Stimulated activated naive CD8-positive, alpha-beta T cell treated with anti-CD3 and anti-CD28 coated beads, Interleukin-15, Interleukin-2, amounts not matched to agents 100 ng/mL and 50 ng/mL, for 24 hours (primary cell): ENCODE measurements around the gene HEATR3.
A peak's percentile ranks its signal among the peaks of the same experiment; 100 is the strongest.
"Not testable (repeated sequence)": the region's sequence is repeated elsewhere in the genome, so short reads cannot be mapped to it uniquely, and the experiment has no call there.

Source experiments
- H3K27ac Mint-ChIP-seq: one replicate; pipeline ENCODE4 v1.8.0; 2021; ENCODE audit warnings: mild to moderate bottlenecking, mixed read lengths
- H3K27me3 Mint-ChIP-seq: one replicate; pipeline ENCODE4 v1.8.0; 2021; ENCODE audit warnings: mixed read lengths
- H3K36me3 Mint-ChIP-seq: one replicate; pipeline ENCODE4 v1.8.0; 2021; ENCODE audit warnings: low read depth, mixed read lengths
- H3K4me1 Mint-ChIP-seq: one replicate; pipeline ENCODE4 v1.8.0; 2021; ENCODE audit warnings: low read depth, mixed read lengths
- H3K4me3 Mint-ChIP-seq: one replicate; pipeline ENCODE4 v1.8.0; 2021; ENCODE audit warnings: mild to moderate bottlenecking, mixed read lengths
- H3K9me3 Mint-ChIP-seq: one replicate; pipeline ENCODE4 v1.8.0; 2021; ENCODE audit warnings: mixed read lengths

The HEATR3 gene

DNA sequence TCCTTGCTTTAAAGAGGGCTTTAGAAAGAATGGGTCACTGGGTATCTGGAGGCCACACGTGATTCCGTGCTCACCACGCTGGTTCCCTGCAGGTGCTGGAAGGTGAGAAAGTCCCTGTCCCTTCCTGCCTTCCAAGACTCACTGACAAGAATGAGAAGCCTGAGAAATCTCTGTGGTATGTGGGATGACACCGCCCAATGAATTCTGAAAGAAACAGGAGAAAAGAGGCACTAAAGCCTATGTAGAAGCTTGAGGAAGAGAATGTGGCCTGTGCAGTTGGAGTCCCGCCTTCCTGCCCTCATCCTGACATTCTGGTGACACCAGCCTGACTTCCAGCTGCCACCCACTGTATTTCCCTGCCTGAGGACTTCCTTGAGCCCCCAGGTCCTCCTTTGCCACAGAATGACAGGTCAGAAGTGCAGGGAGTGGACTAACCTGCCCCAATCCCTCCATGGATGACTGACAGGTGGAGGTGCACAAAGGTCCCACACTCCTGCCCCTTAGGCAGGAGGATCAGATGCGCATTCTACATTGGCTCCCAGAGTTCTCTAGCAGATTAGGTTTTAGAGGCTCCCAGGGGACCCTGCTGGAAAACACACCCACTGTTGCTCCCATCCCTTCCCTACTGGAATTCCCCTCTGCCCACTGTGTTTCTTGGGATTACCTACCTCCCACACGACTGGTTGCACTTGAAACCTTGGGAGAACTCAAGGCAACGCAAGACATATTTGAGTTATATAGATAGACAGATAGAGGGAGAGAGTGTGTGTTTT lies 48.8 kb downstream of the HEATR3 start:
- Mint-ChIP-seq H3K27me3 (no peaks in the 10 kb centered on the region), H3K4me1 (no peaks in the 10 kb centered on the region), H3K36me3 (no peaks in the 10 kb centered on the region), H3K27ac (no peak overlapping the region), H3K9me3 (no peaks in the 10 kb centered on the region), H3K4me3 (no peak overlapping the region)

DNA sequence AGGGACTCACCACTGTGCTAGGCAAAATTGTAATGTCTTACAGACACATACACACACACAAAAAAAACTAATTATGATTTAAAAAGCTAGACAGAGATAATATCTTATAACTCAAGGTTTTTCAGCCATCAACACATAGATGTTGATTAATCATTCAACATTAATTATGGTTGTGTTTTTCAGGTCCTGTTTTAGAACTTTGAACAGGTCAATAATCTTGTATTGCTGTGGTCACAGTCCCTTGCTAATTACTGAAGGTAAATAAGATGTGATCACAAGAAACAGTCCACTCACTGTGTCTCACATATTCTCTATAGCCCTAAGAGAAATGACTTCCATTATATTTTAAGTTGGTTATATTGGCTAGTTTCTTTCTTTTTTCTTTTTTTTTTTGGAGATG lies 54.9 kb downstream of the HEATR3 start:
- no peak overlapping the region for H3K4me3 Mint-ChIP-seq
- H3K36me3 Mint-ChIP-seq, result no peaks in the 10 kb centered on the region
- H3K27me3 Mint-ChIP-seq, result no peaks in the 10 kb centered on the region
- H3K27ac Mint-ChIP-seq, result no peak overlapping the region
- peaks cover 4% of the 10 kb centered on the region for H3K9me3 Mint-ChIP-seq
- H3K4me1 Mint-ChIP-seq, result peaks cover 15% of the 10 kb centered on the region

DNA sequence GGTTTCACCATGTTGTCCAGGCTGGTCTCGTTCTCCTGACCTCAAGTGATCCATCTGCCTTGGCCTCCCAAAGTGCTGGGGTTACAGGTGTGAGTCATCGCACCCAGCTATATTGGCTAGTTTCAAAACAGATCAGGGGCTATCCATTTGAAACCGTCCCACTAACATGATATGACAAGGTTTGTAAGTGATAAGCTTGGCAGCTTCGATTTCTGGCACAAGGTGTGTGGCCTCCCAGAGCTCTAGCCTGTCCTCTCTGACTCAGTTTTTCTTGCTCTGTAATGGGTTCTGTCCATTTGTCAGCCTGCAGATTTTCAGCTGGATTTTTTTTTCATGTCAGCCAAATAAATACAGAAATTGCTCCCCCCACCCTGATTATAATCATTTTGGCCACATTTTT lies 55.5 kb downstream of the HEATR3 start:
- Mint-ChIP-seq H3K36me3 (no peaks in the 10 kb centered on the region), H3K4me1 (peaks cover 15% of the 10 kb centered on the region), H3K27me3 (no peaks in the 10 kb centered on the region), H3K27ac (no peak overlapping the region), H3K4me3 (no peak overlapping the region), H3K9me3 (peaks cover 4% of the 10 kb centered on the region)

DNA sequence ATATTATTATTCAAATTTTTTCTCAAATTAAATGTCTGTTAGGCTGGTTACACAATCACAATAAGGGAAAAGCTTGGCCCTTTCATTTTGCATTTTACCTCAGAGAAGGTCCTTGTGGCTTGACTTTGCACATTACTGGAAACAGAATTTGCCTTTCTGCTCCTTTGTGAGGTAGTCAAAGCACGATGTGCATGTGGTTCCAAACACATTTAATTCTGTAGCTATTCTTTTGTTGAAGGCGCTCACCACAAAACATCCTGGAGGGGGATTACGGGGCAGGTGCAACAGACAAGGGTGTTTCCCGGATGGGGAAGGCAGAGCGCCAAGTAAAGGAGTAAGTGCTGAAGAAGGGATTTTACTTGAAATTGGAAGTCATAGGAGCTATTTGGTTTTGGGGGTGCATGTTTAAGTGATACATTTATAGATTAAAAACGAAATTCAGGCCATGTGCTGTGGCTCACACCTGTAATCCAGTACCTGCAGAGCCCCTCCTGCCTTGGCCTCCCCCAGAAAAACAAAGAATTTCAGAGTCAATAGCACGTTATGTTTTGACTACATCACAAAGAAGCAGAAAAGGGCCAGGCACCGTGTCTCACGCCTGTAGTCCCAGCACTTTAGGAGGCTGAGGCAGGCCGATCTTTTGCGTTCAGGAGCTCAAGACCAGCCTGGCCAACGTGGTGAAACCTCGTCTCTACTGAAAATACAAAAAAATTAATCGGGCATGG lies 56.1 kb downstream of the HEATR3 start:
- H3K4me3 Mint-ChIP-seq, result peak overlapping the region; percentile 0
- no peak overlapping the region for H3K27ac Mint-ChIP-seq

DNA sequence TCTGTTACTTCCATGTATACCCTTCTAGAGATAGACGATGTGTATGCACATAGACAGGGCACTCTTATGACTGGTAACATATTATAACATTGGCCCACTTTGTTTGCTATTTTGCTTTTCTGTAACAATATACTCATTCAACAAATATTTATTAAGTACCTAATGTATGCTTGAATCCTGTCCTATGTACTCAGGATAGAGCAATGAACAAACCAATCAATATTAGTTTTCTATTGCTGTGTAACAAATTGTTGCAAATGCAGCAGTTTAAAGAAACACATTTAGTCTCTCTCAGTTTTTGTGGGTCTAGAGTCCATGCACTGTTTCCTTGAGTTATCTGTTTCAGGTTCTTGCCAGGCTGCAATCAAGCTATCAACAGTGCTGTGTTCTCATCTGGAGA lies 57.6 kb downstream of the HEATR3 start:
- Mint-ChIP-seq H3K27ac (no peak overlapping the region), H3K9me3 (peaks cover 4% of the 10 kb centered on the region), H3K4me1 (peaks cover 15% of the 10 kb centered on the region), H3K27me3 (no peaks in the 10 kb centered on the region), H3K4me3 (no peak overlapping the region), H3K36me3 (no peaks in the 10 kb centered on the region)

More for the DNA sequence above, 56.1 kb downstream of the HEATR3 start:
- Mint-ChIP-seq H3K27me3 (no peaks in the 10 kb centered on the region), H3K4me1 (peaks cover 15% of the 10 kb centered on the region), H3K36me3 (no peaks in the 10 kb centered on the region), H3K9me3 (peaks cover 4% of the 10 kb centered on the region)

DNA sequence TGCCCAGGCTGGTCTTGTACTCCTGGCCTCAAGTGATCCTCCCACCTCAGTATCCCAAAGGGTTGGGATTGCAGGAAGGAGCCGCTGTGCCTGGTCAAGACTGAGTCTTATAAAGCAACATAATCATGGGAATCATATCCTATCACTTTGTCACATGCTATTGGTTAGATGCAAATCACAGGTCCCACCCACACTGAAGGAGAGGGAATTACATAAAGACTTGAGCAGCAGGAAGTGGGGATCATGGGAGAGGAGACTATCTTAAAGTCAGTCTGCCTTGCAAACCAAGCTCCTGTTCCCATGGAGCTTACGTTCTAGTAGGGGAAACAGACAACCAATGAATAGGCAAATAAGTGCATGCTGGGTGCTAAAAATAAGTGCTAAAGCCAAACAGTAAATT lies 59.0 kb downstream of the HEATR3 start:
- H3K4me1 Mint-ChIP-seq, result peaks cover 15% of the 10 kb centered on the region
- no peak overlapping the region for H3K4me3 Mint-ChIP-seq
- no peaks in the 10 kb centered on the region for H3K27me3 Mint-ChIP-seq
- no peaks in the 10 kb centered on the region for H3K36me3 Mint-ChIP-seq
- peaks cover 4% of the 10 kb centered on the region for H3K9me3 Mint-ChIP-seq
- H3K27ac Mint-ChIP-seq, result no peak overlapping the region

DNA sequence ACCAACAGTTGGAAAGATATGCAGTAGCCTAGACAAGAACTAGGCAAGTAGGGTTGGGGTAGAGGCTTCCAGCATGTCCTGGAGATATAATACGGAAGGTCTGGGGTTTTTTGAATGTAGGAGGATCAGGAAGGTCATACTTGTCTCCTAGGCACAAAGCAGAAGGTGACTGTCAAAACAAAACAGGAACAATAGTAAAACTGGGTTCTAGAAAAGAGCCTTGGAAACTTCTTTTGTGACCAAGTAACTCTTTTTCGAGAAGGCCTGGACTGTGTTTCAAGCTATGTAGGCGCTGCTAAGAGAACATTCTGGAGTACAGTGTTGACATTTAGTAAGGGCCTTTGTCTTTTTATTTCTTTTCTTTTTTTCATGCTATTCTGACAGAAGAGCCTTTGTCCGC lies 60.4 kb downstream of the HEATR3 start:
- Mint-ChIP-seq H3K9me3 (peaks cover 4% of the 10 kb centered on the region), H3K27ac (no peak overlapping the region), H3K36me3 (no peaks in the 10 kb centered on the region), H3K4me1 (peaks cover 13% of the 10 kb centered on the region), H3K4me3 (no peak overlapping the region), H3K27me3 (no peaks in the 10 kb centered on the region)

DNA sequence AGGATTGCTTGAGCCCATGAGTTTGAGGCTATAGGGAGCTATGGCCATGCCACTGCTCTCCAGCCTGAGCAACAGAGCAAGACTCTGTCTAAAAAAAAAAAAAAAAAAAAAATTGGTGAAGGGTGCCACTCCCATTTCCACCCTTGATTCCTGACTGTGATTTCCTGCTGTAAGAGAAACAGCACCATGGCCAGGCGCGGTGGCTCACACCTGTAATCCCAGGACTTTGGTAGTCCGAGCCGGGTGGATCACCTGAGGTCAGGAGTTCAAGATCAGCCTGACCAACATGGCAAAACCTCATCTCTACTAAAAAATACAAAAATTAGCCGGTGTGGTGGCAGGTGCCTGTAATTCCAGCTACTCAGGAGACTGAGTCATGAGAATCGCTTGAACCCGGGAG lies 66.8 kb downstream of the HEATR3 start:
- not testable (repeated sequence) for H3K36me3 Mint-ChIP-seq, H3K27ac Mint-ChIP-seq, H3K4me1 Mint-ChIP-seq, H3K27me3 Mint-ChIP-seq, H3K4me3 Mint-ChIP-seq, H3K9me3 Mint-ChIP-seq

DNA sequence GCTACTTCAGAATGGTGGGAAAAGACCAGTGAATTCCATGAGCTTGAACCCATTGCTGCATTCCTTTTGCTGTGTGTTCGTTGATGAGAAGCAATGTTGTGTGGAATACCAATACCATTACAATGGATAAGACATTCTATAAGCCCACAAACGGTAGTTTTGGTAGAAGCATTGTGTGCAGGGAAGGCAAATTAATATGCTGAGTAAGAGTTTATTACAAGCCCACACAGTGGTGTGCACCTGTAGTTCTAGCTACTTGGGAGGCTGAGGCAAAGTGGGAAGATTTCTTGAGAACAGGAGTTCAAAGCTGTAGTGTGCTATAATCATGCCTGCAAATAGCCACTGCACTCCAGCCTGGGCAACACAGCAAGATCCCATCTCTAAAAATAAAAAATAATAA lies 67.4 kb downstream of the HEATR3 start:
- Mint-ChIP-seq H3K4me3 (no peak overlapping the region), H3K27me3 (peaks cover 3% of the 10 kb centered on the region), H3K9me3 (no peaks in the 10 kb centered on the region), H3K4me1 (no peaks in the 10 kb centered on the region), H3K36me3 (no peaks in the 10 kb centered on the region), H3K27ac (no peak overlapping the region)

DNA sequence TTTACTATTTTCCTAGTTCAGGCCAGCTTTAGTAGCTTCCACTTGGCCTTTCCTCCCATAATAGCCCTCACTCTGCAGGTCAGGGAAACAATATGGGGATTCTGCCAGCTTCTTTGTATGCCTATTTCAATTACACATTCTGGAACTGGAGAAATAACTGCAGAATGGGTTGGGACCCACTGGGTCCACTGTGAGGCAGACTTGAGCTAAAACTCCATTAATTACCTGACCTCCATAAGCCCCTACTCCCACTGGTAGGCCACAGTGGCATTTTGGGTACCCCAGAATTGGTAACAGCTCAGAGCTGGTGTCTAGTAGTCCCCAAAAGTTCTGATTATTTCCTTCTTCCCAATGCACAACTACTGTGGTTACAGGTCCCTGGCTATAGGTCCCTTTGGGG lies 70.6 kb downstream of the HEATR3 start:
- Mint-ChIP-seq H3K4me3 (no peak overlapping the region), H3K9me3 (no peaks in the 10 kb centered on the region), H3K27me3 (peaks cover 3% of the 10 kb centered on the region), H3K36me3 (no peaks in the 10 kb centered on the region), H3K27ac (no peak overlapping the region), H3K4me1 (no peaks in the 10 kb centered on the region)

DNA sequence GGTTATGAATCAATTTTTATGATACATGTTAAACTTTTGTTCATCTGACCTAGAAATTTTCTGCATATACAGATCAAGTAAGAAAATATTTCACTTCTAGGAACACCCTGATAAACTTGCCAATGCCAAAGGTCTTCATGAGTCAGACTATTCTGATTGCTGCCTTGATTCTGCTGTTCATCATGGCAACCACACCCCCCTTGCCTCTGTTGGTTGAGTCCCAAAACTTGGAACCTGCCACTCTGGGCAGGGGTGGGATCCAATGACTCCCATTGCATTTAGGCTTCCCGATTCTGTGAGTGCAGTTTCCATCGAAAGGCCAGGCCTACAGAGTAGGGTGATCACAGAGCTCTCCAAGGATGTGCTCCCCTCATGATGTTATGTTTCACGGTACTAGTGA lies 71.5 kb downstream of the HEATR3 start:
- H3K9me3 Mint-ChIP-seq, result no peaks in the 10 kb centered on the region
- no peak overlapping the region for H3K27ac Mint-ChIP-seq
- H3K4me1 Mint-ChIP-seq, result no peaks in the 10 kb centered on the region
- no peak overlapping the region for H3K4me3 Mint-ChIP-seq
- H3K27me3 Mint-ChIP-seq, result no peaks in the 10 kb centered on the region
- H3K36me3 Mint-ChIP-seq, result no peaks in the 10 kb centered on the region

DNA sequence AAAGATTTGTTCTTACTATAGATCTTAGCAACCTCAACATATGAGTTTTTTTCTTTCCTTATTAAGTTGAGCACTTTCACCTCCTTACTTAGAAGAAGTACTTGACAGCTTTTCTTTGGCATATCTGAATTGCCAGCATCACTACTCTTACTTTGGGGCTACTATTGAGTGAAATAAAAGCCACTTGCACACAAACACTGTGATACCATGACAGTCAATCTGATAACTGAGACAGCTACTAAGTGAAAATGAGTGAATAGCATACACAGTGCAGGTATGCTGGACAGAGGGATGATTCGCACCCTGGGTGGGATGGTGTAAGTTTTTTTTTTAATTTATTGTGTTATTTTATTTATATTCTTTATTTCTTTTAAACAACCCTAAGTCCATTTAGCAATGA lies 73.8 kb downstream of the HEATR3 start:
- Mint-ChIP-seq H3K4me1 (no peaks in the 10 kb centered on the region), H3K27me3 (no peaks in the 10 kb centered on the region), H3K36me3 (no peaks in the 10 kb centered on the region), H3K4me3 (no peak overlapping the region), H3K27ac (no peak overlapping the region), H3K9me3 (no peaks in the 10 kb centered on the region)

DNA sequence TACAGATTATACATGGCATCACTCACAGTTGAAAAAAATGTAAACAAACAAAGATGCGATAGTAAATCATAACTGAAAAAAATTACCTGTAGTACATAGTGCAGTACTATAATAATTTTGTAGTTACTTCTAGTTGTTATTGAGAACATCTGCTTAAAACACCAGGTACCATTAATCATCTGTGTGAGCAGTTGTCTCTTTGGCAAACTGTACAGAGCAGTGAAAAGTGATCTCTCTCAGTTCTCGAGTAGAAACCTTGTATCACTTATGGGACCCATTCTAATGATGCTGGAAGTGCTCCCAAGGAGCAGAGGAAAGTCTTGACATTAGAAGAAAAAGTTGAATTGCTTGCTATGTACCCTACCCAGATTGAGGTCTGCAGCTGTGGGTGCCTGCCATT lies 78.4 kb downstream of the HEATR3 start:
- no peaks in the 10 kb centered on the region for H3K27me3 Mint-ChIP-seq
- no peaks in the 10 kb centered on the region for H3K9me3 Mint-ChIP-seq
- no peaks in the 10 kb centered on the region for H3K4me1 Mint-ChIP-seq
- H3K27ac Mint-ChIP-seq, result no peak overlapping the region
- no peak overlapping the region for H3K4me3 Mint-ChIP-seq
- H3K36me3 Mint-ChIP-seq, result no peaks in the 10 kb centered on the region

DNA sequence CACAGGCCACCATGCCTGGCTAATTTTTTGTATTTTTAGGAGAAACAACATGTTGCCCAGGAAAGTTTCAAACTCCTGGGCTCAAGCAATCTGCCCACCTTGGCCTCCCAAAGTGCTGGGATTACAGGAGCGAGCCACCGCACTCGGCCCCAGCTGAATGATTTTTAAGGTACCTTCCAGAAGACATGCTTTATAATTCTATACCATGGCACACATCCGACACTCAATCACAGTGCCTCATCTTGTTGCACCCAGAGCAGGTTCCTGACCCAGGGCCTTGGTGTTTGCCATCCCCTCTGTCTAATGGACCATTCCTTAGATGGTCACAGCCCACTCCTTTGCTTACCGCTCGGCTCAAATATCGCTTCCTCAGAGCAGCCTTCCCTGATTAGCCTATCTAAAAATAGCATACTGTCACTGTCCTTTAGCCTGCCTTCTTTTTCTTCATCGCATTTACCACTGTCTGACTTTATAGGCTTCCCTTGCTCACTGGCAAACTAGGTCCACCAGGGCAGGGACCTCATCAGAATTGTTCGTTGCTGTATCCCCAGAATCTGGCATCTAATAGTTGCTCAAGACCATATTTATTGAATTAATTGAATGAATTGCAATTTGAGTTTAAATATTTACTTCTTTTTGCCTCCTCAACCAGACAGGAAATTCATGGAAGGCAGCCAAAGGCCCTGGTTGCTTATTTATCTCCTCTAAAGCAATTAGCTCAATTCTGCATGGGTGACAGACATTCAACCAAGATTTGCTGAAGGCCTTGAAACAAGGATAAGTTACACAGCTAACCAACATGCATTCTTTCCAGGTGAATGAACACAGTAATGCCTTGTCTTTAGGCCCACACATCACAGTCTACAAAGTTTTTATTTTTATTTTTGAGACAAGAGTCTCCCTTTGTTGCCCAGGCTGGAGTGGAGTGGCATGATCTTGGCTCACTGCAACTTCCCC lies 81.0 kb downstream of the HEATR3 start:
- Mint-ChIP-seq H3K4me1 (peaks cover 1% of the 10 kb centered on the region), H3K36me3 (no peaks in the 10 kb centered on the region), H3K9me3 (no peaks in the 10 kb centered on the region), H3K4me3 (no peak overlapping the region), H3K27me3 (no peaks in the 10 kb centered on the region), H3K27ac (no peak overlapping the region)

DNA sequence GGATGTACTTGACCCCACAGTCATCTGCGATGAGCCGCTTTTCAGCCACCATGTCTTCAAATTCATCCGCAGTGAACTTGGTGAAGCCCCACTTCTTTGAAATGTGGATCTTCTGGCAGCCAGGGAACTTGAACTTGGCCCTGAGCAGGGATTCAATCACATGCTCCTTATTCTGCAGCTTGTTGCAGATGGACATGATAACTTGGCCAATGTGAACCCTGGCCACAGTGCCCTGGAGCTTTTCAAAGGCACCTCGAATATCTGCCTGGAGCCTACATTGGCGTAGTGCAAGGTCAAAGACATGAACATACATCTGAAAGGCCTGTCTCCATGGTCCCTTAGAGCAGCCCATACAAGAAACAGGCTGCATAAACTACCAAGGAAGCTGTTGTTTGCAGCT lies 85.6 kb downstream of the HEATR3 start:
- H3K9me3 Mint-ChIP-seq, result no peaks in the 10 kb centered on the region
- H3K36me3 Mint-ChIP-seq, result no peaks in the 10 kb centered on the region
- peak overlapping the region; percentile 86 for H3K4me3 Mint-ChIP-seq
- H3K27me3 Mint-ChIP-seq, result no peaks in the 10 kb centered on the region
- H3K27ac Mint-ChIP-seq, result no peak overlapping the region
- H3K4me1 Mint-ChIP-seq, result peaks cover 22% of the 10 kb centered on the region
